Hepatocyte (in vitro differentiated cells): Measurements from ENCODE around the gene HSD3B7. TPM values are rescaled to one million over a fixed set of nuclear protein-coding genes. Genes with fewer than 3 reads are reported as not detected.

Experiments
- DNase-seq: peaks from one replicate; pipeline ENCODE4 v3.0.0-alpha.2; 2016; ENCODE audit warnings: low spot score
- H2AFZ ChIP-seq: fragments of 200-600 bp; sonication (generic); 2 replicates; pipeline ENCODE4 v1.6.0; 2016; ENCODE audit warnings: antibody characterized with exemption, mild to moderate bottlenecking
- H3K27ac ChIP-seq: fragments of 200-600 bp; sonication (generic); 2 replicates; pipeline ENCODE4 v1.5.1; 2016; ENCODE audit warnings: mild to moderate bottlenecking
- H3K27me3 ChIP-seq: fragments of 200-600 bp; sonication (generic); 2 replicates; pipeline ENCODE4 v1.6.1; 2016
- H3K36me3 ChIP-seq: fragments of 200-600 bp; sonication (generic); replicated peaks from 2 replicates; pipeline ENCODE4 v1.5.1; 2016; ENCODE audit warnings: low read depth; ENCODE audit not compliant: insufficient read depth
- H3K4me1 ChIP-seq: fragments of 200-600 bp; sonication (generic); 2 replicates; pipeline ENCODE4 v1.5.1; 2016; ENCODE audit warnings: mild to moderate bottlenecking, moderate library complexity; ENCODE audit not compliant: insufficient read depth
- H3K4me2 ChIP-seq: fragments of 200-600 bp; sonication (generic); 2 replicates; pipeline ENCODE4 v1.6.0; 2016
- H3K4me3 ChIP-seq: fragments of 200-600 bp; sonication (generic); 2 replicates; pipeline ENCODE4 v1.5.1; 2016; ENCODE audit warnings: mild to moderate bottlenecking
- H3K79me2 ChIP-seq: fragments of 200-600 bp; sonication (generic); 2 replicates; pipeline ENCODE4 v1.6.0; 2017; ENCODE audit warnings: mild to moderate bottlenecking
- H3K9me2 ChIP-seq: fragments of 200-600 bp; sonication (generic); replicated peaks from 2 replicates; pipeline ENCODE4 v1.6.0; 2017; ENCODE audit warnings: mild to moderate bottlenecking; ENCODE audit not compliant: insufficient read depth
- H3K9me3 ChIP-seq: fragments of 200-600 bp; sonication (generic); 2 replicates; pipeline ENCODE4 v1.5.1; 2016; ENCODE audit warnings: low read depth, mild to moderate bottlenecking
- H4K20me1 ChIP-seq: fragments of 200-600 bp; sonication (generic); 2 replicates; pipeline ENCODE4 v1.6.0; 2016; ENCODE audit warnings: mild to moderate bottlenecking; ENCODE audit not compliant: insufficient read depth, poor library complexity, severe bottlenecking
- CTCF ChIP-seq: fragments of 200-600 bp; sonication (generic); IDR thresholded peaks from 2 replicates; pipeline ENCODE4 v1.5.1; 2016; ENCODE audit warnings: antibody characterized with exemption, mild to moderate bottlenecking; ENCODE audit not compliant: poor library complexity
- EZH2 ChIP-seq: fragments of 200-600 bp; sonication (generic); IDR thresholded peaks from 2 replicates; pipeline ENCODE4 v1.6.1; 2016; ENCODE audit warnings: antibody characterized with exemption, mild to moderate bottlenecking, borderline replicate concordance
- EZH2phosphoT487 ChIP-seq: fragments of 200-600 bp; sonication (generic); IDR thresholded peaks from one replicate; pipeline ENCODE4 v1.6.1; 2018; ENCODE audit warnings: antibody characterized with exemption, mild to moderate bottlenecking, low read depth, moderate library complexity; ENCODE audit not compliant: unreplicated experiment, severe bottlenecking
- WGBS: methylation state at CpG from one replicate; pipeline ENCODE4 v1.1.6; 2016; ENCODE audit warnings: low lambda C conversion rate; ENCODE audit errors: missing lambda C conversion rate; 5-methylcytosine and 5-hydroxymethylcytosine counted together
- polyA plus RNA-seq: library from polyadenylated mRNA; unstranded; fragments of >200 nt; fragmentation: Nextera tagmentation; extraction: Ambion mirVana; gene quantifications from 2 replicates; pipeline ENCODE4 v1.2.1, GENCODE V29; 2016
- total RNA-seq: library from RNA; depleted of rRNA; stranded (reverse); fragments of >200 nt; gene quantifications from 2 replicates; pipeline ENCODE4 v1.2.3, GENCODE V29; 2014

HSD3B7 gene
- total and polyA plus RNA-seq, 2 experiments from 2014 or later = 17.5 to 20.8 TPM

- H3K4me2 ChIP-seq = no peak overlapping the region
- WGBS = 88% methylated on average over 7 of the region's 7 CpGs
- no peaks in the 10 kb centered on the region for H3K27me3 ChIP-seq
- TF ChIP-seq CTCF = no peak
- TF ChIP-seq EZH2 = no peak
- TF ChIP-seq EZH2phosphoT487 = no peak
- H3K79me2 ChIP-seq = no peaks in the 10 kb centered on the region
- no peak overlapping the region for H3K4me3 ChIP-seq
- no peak overlapping the region for H3K27ac ChIP-seq
- no peaks in the 10 kb centered on the region for H3K9me2 ChIP-seq
- no peaks in the 10 kb centered on the region for H3K36me3 ChIP-seq
- no peak overlapping the region for H2AFZ ChIP-seq
- no peaks in the 10 kb centered on the region for H3K4me1 ChIP-seq
- DNase-seq = no peak
- no peaks in the 10 kb centered on the region for H3K9me3 ChIP-seq
- no peaks in the 10 kb centered on the region for H4K20me1 ChIP-seq
Observed at GRCh38 chr16:30972872-30973271, 12.1 kb upstream of the HSD3B7 start.

- Histone ChIP-seq H2AFZ (no peak overlapping the region), H3K27ac (no peak overlapping the region), H3K9me2 (no peaks in the 10 kb centered on the region), H3K27me3 (no peaks in the 10 kb centered on the region), H3K79me2 (no peaks in the 10 kb centered on the region), H3K9me3 (no peaks in the 10 kb centered on the region), H3K4me3 (no peak overlapping the region), H3K4me1 (no peaks in the 10 kb centered on the region), H3K36me3 (no peaks in the 10 kb centered on the region), H4K20me1 (no peaks in the 10 kb centered on the region), H3K4me2 (no peak overlapping the region)
- no peak for TF ChIP-seq EZH2
- TF ChIP-seq EZH2phosphoT487 = no peak
- TF ChIP-seq CTCF = no peak
- WGBS = 96% methylated on average over 6 of the region's 6 CpGs
- DNase-seq = no peak
Observed at GRCh38 chr16:30974348-30974747, 10.7 kb upstream of the HSD3B7 start.

GRCh38 chr16:30976486-30976885, 8.5 kb upstream of the HSD3B7 start:
- H3K4me2 ChIP-seq = no peak overlapping the region
- no peaks in the 10 kb centered on the region for H3K27me3 ChIP-seq
- H3K4me1 ChIP-seq = no peaks in the 10 kb centered on the region
- no peaks in the 10 kb centered on the region for H3K79me2 ChIP-seq
- DNase-seq = no peak
- H2AFZ ChIP-seq = no peak overlapping the region
- H3K9me3 ChIP-seq = no peaks in the 10 kb centered on the region
- no peaks in the 10 kb centered on the region for H3K9me2 ChIP-seq
- no peak overlapping the region for H3K27ac ChIP-seq
- no peak overlapping the region for H3K4me3 ChIP-seq
- TF ChIP-seq CTCF (no peak), EZH2 (no peak), EZH2phosphoT487 (no peak)
- H3K36me3 ChIP-seq = no peaks in the 10 kb centered on the region
- 97% methylated on average over 4 of the region's 4 CpGs for WGBS
- H4K20me1 ChIP-seq = no peaks in the 10 kb centered on the region

- no peak for TF ChIP-seq EZH2phosphoT487
- TF ChIP-seq CTCF = peak; percentile 7
- no peak overlapping the region for H3K4me2 ChIP-seq
- no peak overlapping the region for H2AFZ ChIP-seq
- no peaks in the 10 kb centered on the region for H3K9me3 ChIP-seq
- no peaks in the 10 kb centered on the region for H3K36me3 ChIP-seq
- no peak for DNase-seq
- H3K27ac ChIP-seq = no peak overlapping the region
- WGBS = 88% methylated on average over 17 of the region's 17 CpGs
- no peaks in the 10 kb centered on the region for H3K9me2 ChIP-seq
- H3K79me2 ChIP-seq = no peaks in the 10 kb centered on the region
- no peaks in the 10 kb centered on the region for H3K27me3 ChIP-seq
- no peak overlapping the region for H3K4me3 ChIP-seq
- H4K20me1 ChIP-seq = no peaks in the 10 kb centered on the region
- H3K4me1 ChIP-seq = no peaks in the 10 kb centered on the region
Observed at GRCh38 chr16:30977502-30977901, 7.5 kb upstream of the HSD3B7 start.
